ENCODE results near the gene MBNL2.
A peak's percentile ranks its signal among the peaks of the same experiment; 100 is the strongest.

The MBNL2 gene

DNA sequence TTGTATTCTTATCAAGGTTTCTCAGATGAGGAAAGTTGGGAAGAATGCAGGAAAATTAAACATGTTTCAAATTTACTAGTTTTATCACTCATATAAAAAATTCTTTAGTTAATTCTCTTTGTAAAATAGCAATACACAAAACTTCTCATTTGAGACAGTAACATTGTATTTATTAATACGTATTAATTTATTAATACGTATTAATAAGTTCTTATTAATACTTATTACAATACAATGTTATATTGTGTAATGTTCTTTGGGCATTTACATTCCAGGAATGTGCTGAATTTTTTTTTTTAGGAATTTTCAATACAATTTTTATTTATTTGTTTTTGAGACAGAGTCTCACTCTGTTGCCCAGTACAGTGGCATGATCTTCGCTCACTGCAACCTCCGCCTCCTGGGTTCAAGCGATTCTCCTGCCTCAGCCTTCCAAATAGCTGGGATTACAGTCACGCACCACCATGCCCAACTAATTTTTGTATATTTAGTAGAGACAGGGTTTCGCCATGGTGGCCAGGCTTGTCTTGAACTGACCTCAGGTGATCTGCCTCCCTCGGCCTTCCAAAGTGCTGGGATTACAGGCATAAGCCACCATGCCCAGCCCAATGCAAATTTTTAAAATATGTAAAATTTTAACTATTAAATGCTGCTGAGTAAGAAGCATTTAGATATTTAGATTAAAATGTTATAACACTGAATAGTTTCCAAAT, 31.6 kb downstream of the MBNL2 start:
- no peak for DNase-seq (ENCODE audit: low read depth)

DNA sequence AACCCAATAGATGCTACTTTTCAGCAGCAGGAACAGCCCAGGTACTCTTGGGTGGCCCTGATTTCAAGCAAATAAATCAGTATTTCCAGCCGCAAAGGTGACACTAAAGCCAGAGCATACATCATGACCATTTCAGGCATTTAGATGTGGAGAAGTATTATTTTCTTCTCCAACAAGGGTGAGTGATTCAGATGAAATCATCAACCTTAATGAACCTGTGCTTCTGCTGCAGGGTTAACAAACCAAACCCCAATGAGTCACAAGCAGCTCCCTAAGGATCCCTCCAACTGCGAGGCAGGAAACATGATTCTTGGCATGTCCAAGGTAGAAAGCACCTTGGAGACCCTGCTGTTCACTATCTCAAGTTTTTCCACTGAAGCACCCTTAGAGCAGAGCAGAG, 32.7 kb downstream of the MBNL2 start:
- DNase-seq (ENCODE audit: low read depth), result no peak

DNA sequence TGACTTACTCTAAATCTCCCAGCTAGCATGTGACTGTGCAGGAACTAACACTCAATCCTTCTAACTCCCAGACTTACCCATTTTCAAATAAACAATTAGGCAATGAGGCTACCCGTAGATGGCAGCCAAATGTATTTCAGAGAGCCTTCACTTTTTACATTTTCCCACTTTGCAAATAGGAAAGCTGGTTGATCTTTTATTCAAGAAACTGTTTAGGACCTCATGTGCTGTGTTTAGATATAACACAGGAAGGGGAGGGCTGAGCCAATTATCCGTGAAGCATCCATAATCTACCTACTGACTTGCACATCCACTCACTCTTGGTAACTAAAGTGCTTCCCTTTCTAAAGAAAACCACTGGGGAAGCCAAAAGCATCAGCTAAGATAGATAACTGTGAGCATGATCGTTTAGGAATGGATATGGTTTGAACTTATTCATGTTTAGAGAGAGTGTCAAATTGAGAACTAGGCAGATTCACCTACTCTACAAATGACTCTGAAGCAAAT, 33.4 kb downstream of the MBNL2 start:
- no peak for DNase-seq (ENCODE audit: low read depth)

DNA sequence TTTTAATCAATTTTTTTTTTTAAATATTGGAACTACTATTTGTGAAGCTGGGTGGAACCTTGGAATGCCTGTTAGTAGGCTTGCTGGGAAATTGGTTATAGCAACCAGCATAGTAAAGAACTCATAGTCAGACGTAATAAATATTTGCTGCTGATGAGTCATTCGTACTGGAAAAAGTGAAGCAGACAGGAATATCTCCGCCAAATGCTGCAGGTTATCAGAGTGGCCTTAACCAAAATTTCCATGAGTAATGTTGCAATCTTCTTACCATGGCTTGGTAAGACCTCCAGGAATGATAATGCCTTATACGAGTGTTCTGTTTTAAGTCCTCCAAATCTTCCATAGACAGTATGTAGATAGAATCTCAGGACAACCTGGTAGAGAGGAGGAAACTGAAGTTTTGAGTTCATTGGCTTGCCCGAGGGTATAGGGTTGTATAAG, 34.2 kb downstream of the MBNL2 start:
- no peak for DNase-seq (ENCODE audit: low read depth)

- DNase-seq (ENCODE audit: low read depth), result no peak
Measured at GRCh38 chr13:97257228-97257755, 35.2 kb downstream of the MBNL2 start.

DNA sequence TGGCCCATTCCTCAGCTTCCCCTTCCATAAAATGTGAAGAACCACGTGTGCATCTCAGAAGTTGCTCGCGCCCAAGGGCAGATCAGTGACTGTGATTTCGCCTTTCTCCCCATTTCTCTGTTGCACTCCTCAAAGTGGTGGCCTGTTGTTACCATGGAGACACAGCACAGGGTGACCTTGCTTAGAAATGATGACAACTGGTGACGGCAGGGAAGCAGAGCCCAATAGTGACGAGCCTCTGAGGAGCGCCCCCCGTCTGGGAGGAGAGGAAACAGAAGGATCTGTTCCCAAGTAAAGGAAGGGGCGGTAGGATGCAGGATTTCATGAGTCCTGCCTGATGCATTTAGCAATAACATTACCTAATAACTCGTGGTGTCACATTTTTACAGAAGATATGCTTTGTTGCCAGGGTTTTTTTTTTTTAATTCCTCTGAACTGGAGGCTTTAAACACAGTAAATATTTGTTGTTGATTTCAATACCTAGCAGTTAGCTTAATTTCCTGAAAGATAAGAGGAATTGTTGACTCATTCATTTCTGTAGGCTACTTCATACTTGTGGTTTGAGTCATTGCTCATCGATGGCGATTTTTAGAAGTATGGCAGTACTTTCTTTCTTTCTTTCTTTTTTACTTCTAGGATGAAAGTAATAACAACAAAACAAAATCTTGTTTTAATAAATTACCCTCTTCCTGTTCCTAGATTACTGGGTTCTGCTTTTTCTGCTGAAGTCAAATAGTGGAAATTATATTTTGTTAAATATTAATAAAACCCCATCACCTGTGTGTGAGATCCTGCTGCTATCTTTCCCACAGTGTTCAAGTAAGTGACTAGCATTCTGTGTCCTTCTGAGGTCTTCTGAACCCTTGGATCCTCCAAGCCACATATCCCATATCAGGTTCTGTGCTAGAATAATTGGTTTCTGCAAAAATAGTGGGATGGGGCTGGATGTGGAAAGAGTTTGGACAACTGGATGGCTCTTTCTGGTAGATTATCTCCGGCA, 36.0 kb downstream of the MBNL2 start:
- no peak for DNase-seq (ENCODE audit: low read depth)

DNA sequence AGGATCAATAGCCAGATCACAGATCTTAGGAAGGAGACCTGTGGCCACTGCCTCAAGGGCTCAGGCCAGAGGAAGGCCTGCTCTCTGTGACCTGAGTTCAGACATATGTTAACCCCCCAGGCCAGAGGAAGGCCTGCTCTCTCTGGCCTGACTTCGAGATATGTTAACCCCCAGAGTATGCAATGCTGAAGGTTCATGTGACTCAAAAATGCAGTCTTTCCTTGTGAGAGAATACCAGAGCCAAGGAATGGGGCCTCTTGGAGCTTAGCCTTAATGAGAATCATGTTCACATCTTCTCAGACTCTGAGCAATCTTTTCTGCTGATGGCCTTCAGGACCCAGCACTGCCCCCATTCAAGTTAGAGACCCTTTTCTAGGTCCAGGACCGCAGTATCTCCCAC, 36.7 kb downstream of the MBNL2 start:
- no peak for DNase-seq (ENCODE audit: low read depth)

DNA sequence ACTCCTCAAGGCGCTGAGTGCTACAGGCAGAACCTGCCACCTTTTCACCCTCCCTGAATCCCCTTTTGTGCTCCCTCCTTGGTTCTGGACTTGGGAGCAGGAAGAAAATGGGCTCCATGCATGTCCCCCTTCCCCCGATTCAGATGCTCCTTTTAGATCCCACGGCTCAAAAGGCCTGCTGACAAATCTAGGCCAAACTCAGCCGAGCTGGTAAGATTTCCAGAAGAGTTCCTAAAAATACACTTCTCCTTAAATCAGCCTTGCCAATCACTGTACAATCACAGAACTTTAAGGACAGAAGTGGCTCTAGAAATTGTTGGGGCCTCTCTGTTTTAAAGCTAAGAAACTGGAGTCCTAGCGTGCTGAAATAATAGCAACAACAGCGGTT, 37.3 kb downstream of the MBNL2 start:
- no peak for DNase-seq (ENCODE audit: low read depth)

GRCh38 chr13:97259798-97260714, 37.9 kb downstream of the MBNL2 start:
- DNase-seq (ENCODE audit: low read depth), result no peak

- peak; percentile 22 for DNase-seq (ENCODE audit: low read depth)
Measured at GRCh38 chr13:97261254-97262005, 39.3 kb downstream of the MBNL2 start.

DNA sequence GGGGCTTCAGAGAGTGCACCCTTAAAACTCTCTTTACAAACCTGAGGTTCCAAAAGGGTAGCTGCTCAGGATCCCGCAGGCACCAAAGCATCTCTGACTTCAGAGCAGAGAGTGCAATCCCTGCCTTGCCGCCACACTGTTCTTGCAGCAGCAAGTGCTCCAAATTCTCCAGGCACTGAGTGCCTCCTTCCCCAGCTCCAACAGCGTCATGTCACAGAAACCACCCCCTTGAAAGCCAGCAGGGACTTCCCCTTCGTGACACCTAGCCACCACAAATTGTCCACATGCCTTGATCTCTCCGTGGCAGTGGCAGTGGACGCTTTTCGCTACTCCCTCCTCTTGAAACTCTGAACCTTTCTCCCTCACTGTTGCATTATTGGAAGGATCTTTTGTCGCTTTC, 39.9 kb downstream of the MBNL2 start:
- no peak for DNase-seq (ENCODE audit: low read depth)

- DNase-seq (ENCODE audit: low read depth), result no peak
Measured at GRCh38 chr13:97263160-97263559, 41.0 kb downstream of the MBNL2 start.

DNA sequence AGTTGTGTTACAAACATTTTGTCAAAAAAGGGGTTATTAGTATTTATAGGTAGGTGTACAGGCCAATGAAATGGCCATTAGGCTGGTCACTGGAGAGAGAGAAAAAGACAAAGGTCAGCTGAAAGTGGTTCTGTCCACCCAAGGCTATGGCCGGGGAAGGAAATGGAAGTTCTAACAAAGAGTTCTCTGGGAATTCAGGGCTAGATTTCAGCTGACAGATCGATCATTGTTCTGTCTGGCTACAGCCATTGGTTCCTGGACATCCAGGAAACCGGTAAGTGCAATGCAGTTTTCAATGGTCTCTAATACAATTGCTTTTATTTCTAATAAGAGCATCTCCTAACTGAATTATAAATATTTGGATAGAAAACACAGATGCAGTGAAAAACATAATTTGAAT, 42.5 kb downstream of the MBNL2 start:
- DNase-seq (ENCODE audit: low read depth), result no peak

DNA sequence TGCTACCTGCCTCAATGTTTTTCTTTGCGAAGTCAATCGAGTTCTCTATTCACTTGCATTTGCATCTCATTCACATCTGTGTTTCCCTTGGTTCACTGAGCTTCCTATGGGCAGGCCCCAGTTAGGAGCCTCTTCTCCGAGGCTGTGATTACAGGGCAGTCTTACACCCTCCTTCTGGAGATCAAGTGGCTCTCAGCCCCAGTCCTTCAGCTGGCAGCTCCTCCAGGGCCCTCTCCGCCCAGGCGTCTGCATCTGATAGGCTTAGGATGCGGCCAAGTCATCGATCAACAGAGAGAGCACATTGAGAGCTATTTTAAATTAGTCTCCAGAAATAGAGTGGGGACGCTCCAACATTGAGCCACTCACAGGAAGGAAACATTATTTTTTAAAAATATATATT, 44.2 kb downstream of the MBNL2 start:
- DNase-seq (ENCODE audit: low read depth), result no peak

- no peak for DNase-seq (ENCODE audit: low read depth)
Measured at GRCh38 chr13:97266772-97267417, 44.8 kb downstream of the MBNL2 start.

DNA sequence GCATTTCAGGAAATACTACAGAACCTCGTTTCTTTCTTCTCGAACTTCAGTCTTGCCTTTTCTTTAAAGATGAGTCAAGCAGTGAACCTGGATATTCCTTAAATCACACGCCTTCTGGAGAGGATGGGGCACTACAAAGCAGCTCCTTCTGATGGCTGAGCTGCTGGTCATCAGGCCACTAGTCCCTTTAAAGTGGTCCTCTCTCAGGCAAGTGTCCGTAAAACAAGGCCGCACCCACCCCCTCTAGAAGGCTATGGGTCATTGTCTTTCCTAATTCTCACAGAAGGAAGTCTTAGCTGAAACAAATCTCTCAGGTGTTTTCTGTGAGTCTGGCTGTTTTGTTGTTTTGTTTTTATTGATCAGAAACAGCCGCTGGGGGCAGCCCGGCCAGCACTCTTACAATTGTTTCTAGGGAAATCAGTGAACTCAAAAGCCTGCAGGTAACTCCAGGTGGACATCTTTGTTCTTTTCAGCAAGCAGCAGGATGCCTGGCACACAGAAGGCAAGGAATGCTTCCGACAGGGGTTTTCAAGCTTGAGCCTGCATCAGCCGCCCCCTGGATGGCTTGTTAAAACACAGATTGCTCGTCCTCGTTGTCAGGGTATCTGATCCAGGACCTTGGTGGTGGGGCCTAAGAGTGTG, 45.4 kb downstream of the MBNL2 start:
- no peak for DNase-seq (ENCODE audit: low read depth)

DNA sequence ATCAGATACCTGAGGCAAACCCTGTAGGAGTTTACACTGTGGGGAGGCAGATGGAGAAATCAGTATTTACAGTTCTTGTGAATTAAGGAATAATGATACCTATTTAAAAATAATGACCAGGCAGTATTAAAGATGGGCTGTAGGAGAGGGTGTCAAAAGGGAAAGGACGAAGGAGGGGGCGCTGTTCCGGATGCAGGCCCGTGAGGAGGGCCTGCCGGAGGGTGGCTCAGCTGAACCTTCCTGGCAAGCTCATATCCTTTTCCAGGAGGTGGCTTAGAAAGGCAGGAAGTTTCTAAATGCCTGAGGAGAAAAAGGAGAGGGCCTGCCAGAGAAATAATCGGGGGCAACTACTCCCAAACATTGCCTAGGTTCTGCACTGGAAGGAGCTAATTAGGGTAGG, 46.6 kb downstream of the MBNL2 start:
- DNase-seq (ENCODE audit: low read depth), result no peak

DNA sequence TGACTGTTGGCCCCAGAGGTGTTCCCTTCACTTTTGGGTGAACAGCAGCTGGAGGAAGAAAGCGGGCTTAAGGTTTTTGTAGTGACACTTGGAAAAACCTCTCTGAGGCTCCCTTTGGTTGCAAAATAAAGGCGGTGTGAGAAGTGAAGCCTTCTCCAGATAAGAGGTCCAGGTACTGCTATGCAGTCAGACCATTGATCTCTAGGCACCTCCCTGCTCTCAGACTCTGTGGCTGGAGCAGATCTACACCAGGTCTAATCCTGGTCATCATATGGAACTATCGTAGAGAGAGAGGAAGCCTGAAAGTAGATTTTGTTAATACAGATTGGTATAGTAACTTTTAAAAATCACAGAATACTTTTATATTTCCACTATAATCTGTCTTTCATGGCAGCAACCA, 47.5 kb downstream of the MBNL2 start:
- no peak for DNase-seq (ENCODE audit: low read depth)

DNA sequence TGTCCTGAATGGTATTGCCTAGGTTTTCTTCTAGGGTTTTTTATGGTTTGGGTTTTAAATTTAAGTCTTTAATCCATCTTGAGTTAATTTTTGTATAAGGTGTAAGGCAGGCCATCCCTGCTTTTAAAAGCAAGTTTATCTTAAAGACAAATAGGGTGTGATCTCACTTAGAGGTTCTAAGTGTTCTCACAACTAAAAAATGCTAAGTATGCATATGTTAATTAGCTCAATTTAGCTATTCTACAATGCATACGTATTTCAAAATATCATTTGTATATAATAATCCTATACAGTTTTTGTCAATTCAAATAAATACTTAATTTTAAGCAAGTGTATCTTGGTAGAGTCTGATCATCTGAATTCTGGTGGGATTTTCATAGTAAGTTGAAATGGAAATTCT, 50.4 kb downstream of the MBNL2 start:
- DNase-seq (ENCODE audit: low read depth), result no peak

GRCh38 chr13:97273341-97273831, 51.3 kb downstream of the MBNL2 start:
- no peak for DNase-seq (ENCODE audit: low read depth)
